Stimulated activated CD4-positive, alpha-beta T cell treated with anti-CD3 and anti-CD28 coated beads, Interleukin-1b, Interleukin-23, amount 100 ng/mL, for 4 hours (primary cell): ENCODE results near the gene CTXND1.

Experiments
- DNase-seq, 2 donors: peaks; one replicate each; pipeline ENCODE4 v3.0.0-alpha.2; 2020; ENCODE audit warnings: low read depth in 2 of 2

CTXND1 gene

GRCh38 chr15:80210611-80211573 is 41.1 kb downstream of the CTXND1 start:
- no peak for DNase-seq

DNA sequence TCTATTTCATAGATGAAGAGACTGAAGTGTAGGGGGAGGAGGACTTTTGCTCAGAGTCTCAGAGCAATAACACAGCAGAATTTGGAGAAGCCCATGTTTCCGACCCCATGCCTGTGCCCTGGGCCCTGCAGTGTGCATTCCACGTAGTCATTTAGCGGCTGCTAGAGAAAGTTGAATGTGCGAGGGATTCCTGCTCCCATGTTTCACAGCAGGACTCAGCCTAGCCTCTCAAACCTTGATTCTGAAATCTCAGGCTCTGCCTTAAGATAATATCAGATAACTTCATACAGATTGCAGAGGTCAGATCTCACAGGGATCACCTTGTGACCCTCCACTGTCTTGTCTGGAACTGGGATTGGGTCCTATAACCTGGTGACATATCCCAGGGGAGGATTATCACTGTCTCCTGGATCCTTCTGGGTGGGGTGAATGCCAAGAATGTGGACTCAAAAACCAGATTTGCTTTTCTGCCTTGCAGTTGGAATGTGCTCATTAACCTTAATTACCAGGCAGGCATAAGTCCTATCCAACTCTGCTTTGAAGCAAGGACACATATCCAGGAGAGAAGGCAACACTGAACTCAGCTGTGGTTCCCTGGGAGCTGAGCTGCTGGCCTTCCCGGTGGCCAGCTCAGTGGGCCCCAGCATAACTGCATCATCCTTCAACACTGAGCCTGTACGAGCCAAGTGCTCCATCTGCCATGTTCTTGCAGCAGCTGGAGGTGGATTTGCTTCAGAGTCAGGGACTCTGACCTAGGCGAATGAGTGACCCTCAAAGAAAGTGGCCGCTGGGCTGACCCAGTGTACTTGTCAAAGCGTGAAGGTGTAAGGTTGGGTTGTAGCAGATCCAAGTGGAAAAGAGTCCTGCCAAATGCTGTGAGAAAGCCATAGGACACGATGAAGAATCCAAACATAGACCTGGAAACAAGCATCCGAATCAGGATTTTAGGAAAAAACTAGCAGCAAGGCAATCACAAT is 43.0 kb downstream of the CTXND1 start:
- no peak for DNase-seq

DNA sequence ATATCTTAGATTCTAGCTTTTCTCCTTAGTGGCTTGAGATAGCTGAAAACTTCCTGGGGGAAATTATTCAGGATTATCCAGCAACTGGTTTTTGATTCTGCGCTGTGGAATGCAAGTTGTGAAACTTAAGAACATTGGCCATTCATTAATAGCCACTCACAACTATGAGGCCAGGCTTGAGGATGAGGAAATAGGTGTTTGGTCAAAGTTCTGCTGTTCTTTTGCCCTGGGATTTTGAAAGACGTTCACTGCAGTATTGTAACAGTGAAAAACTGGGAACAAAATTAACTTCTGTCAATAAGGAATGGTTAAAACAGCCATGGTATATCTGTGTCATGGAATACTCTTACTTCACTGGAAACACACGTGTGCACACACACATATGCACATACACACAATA is 44.1 kb downstream of the CTXND1 start:
- no peak for DNase-seq

DNA sequence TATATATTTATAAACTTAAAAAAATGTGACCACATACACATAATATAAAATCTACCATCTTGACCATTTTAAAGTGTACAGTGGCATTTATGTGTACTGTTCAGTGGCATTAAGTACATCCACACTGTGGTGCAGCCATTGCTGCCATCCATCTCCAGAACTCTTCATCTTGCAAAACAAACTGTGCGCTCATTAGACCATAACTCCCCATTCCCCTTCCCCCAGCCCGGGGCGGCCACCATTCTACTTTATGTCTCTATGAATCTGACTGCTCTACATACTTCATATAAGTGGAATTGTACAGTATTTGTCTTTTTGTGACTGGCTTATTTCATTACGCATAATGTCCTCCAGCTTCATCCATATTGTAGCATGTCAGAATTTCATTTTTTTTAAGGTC is 47.8 kb downstream of the CTXND1 start:
- no peak for DNase-seq

- DNase-seq: no peak
Measured at GRCh38 chr15:80203361-80203885, 48.6 kb downstream of the CTXND1 start.

GRCh38 chr15:80202641-80203360 is 49.2 kb downstream of the CTXND1 start:
- DNase-seq: no peak

- no peak for DNase-seq
Measured at GRCh38 chr15:80202016-80202315, 50.0 kb downstream of the CTXND1 start.

- no peak for DNase-seq
Measured at GRCh38 chr15:80201256-80202015, 50.6 kb downstream of the CTXND1 start.

DNA sequence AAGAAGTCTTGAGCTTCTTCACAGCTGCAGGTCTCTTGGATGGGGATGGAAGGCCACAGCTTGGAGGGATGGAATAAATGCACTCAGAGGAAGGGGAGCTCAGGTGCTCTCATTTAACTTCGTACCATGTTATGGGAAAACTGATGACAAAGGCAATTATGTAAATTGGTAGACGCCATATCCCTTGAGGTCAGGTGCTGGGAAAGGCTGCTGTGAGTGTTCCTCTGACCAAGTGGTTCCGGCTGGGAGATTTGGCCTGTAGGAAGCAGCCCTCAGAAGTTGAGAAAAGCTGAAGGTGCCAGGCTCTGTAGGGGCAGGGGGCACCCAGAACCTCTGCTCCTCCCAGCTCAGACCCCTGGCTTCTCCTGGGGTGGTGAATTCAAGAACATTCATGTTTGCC is 52.1 kb downstream of the CTXND1 start:
- DNase-seq: no peak

GRCh38 chr15:80199366-80199765 is 52.6 kb downstream of the CTXND1 start:
- DNase-seq: no peak

GRCh38 chr15:80194914-80195313 is 57.1 kb downstream of the CTXND1 start:
- DNase-seq: no peak

DNA sequence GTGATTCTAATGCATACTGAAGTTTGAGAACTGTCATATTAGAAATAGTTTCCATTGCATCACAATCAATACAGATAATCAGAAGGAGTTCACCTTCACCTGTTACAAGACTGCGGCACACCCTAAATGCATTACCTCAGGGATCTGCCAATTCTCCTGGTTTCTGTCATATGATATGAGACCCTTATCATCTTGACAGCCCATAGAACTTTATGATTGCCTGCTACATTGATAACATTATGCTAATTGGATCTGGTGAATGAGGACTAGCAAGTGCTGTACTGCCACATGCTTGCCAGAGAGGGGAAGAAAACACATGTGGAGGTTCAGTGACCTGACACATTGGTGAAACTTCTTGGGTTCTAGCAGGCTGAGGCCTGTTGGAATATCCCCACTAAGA is 57.8 kb downstream of the CTXND1 start:
- no peak for DNase-seq

DNA sequence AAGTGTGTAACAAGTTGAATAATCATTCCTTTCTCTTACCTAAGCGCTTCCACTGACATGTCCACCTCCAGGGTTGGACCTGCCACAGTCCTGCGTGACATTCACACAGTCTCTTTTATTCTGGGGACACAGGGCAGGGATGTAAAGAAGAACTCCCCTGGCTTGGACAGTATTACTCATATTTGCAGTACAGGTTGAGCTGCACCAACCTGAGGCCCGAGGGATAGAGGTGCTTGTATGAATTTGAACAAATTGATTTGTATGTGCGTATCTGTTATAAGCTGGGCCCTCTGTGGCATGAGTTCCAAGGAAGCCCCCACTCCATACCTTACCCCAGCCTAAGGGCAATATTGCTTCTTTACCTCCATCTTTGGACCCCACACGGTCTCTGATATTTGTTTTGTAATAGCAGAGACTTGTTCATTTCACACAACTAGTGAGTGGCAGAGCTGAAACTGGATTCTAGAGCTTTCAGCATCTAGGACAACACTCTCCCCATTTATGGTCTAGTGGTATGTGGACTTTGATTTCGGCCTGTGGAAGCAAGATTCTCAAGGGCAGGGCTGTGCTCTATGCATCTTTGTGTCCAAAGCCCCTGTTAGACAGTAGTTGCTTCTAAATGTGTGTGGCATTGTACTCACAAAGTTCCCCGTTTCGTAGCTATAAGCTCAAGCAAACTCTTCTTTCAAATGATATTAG is 60.0 kb downstream of the CTXND1 start:
- DNase-seq: no peak

DNA sequence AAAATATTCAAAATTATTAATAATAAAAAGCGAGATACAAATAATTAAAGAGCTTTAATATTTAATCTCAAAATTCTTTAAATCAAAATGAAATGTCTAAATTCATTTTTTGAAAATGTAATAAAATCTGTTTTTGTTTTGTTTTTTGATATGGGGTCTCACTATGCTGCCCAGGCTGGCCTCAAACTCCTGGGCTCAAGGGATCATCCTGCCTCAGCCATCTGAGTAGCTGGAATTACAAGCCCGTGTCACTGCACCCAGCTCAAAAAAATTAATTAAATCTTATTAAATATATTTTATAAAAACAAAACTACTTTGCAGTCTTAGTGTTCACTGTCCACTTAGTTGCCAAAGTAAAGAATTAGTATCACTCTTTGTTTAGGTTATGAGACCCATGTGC is 60.8 kb downstream of the CTXND1 start:
- no peak for DNase-seq

GRCh38 chr15:80188251-80188650 is 63.8 kb downstream of the CTXND1 start:
- DNase-seq: no peak

DNA sequence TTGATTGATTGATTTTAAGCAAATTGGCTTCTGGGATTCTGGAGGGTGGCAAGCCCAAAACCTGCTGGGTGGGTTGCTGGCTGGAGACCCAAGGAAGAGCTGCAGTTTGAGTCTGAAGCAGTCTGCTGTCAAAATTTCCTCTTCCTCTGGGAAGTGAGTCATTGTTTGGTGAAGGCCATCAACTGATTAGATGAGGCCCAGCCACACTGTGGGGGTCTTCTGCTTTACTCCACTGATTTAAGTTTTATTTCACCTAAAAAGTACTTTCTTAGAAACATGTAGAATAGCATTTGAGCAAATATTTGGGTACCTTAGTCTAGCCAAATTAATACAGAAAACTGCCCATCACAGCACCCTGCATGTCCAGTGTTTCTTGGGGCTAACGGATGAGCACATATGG is 65.4 kb downstream of the CTXND1 start:
- DNase-seq: no peak

- no peak for DNase-seq
Measured at GRCh38 chr15:80186066-80186465, 65.9 kb downstream of the CTXND1 start.

- DNase-seq: no peak
Measured at GRCh38 chr15:80185152-80185551, 66.9 kb downstream of the CTXND1 start.

DNA sequence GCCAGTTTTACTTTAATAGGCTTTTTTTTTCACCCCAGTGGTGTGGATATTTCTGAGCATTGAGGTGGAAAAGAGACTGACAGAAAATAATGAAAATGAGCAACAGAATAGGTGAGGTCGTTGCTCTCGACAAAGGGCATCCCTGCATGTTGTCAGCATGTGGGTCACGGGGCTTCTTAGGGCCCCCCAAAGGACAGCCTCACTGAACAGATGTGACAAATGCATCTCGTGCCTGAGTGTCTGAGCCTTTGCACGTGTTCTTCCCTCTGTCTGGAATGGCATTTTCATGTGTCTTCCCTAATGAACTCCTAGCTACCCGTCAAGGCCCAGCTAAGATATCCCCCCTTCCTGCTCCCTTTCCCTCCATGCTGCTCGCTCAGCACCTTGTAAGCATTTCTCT is 67.5 kb downstream of the CTXND1 start:
- DNase-seq: no peak

DNA sequence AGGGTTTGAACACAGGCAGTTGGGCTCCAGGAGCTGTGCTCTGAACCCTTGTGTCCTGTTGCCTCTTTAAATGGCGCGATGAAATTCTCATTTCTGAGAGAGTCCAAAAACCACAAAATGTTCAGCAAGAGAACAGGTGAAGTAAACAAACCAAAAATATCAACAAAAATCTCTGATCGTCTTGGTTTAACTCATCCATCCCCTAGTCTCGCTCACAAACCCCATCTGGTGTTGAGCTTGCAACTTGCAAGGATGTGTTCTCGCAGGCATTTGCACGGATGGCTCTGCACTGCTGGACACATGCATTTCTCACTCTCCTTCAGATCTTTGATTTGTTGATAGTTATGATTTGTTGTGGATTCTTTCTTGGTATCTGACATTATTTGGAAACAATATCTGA is 68.1 kb downstream of the CTXND1 start:
- no peak for DNase-seq
